HG03025 (cell line): ENCODE data around the gene DPY19L3.
"Not testable (repeated sequence)": the region's sequence is repeated elsewhere in the genome, so short reads cannot be mapped to it uniquely, and the experiment has no call there.

Experiments used
- ATAC-seq: cut with Tn5 transposase; IDR thresholded peaks from one replicate; pipeline ENCODE4 v1.9.1; 2021; ENCODE audit warnings: mild to moderate bottlenecking, moderate library complexity; ENCODE audit not compliant: unreplicated experiment, low FRiP score

DPY19L3 gene

DNA sequence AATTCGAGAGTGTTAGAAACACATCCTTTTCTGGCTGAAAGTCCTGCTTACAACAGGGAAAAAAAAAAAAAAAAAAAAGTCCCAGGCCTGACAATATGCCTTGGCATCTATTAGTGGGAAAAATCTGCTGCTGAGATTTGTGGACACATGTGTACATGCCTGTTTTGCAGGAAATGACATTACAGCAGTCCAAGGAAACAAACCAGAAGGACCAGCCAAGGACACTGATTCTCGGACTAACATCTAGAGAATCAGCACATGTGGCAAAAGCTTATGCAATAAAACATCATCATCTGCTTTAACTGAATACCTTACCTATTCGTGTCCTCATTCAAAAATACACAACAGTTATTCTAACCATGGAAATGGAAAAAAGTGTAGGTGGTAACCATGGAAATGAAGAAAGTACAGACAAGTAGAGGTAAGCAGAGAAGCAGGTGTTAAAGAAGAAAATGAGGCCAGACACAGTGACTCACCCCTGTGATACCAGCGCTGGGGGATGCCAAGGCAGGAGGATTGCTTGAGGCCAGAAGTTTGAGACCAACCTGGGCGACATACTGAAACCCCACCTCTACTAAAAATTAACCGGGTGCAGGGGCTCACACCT lies 9.4 kb upstream of the DPY19L3 start:
- ATAC-seq, result no peak

DNA sequence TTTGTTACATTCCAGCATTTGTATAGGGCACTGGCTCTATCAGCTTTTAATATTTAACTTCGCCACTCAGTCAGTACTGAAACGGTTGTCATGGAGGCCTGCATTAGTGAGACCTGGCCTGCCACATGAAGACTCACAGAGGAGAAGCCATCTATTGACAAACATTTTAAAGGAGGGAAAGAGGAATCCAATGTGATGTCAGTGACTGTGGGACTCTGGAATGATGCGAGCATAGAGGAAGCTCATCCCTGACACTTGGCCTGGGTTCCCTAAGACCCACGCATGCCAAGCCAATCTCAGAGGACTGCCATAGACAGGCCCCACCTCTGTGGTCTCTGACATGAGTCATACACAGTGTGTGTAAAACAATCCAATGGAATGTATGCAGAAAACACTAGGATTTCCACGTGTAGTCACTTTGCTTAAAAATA lies 7.9 kb upstream of the DPY19L3 start:
- no peak for ATAC-seq

DNA sequence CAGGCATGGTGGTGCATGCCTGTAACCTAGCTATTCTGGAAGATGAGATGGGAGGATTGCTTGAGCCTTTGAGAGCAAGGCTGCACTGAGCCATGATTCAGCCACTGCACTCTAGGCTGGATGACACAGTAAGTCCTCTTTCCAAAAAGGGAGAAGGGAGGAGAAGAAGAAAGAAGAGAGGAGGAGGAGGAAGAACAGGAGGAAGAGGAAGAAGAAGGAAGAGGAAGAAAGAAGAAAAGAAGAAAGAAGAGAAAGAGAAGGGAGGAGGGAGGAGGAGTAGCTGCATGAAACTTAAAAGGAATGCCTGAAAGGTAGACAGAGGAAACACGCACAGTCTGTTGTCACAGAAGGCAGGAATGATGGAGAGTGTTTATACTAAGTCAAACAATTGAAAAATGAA lies 3.6 kb upstream of the DPY19L3 start:
- ATAC-seq, result no peak

DNA sequence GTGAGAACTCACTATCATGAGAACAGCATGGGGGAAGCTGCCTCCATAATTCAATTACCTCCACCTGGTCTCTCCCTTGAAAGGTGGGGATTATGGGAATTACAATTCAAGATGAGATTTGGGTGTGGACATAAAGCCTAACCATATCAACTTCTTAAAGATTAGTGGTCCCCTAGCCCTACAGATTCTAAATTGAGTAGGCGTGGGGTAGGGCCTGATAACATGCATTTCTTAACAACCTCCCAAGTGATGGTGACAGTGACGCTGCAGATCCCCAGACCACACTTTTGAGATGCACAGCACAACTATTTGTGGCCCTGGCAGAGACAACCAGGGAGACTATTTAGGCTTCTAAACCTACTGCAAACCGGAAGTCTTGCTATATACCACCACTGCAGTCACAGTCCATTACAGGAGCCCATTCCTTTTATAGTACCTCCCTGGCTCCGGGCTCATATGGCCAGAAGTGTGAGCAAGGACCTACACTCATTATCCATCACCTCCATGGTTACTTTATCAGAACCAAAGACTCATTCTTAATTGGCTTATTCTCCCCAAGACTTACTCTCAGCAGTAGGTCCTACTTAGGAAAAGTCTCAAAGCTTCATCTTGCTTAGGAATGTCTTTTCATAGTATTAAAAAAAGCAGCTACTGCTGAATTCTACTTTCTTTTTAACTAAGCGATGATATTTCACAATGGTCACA lies 2.1 kb upstream of the DPY19L3 start:
- ATAC-seq, result no peak

DNA sequence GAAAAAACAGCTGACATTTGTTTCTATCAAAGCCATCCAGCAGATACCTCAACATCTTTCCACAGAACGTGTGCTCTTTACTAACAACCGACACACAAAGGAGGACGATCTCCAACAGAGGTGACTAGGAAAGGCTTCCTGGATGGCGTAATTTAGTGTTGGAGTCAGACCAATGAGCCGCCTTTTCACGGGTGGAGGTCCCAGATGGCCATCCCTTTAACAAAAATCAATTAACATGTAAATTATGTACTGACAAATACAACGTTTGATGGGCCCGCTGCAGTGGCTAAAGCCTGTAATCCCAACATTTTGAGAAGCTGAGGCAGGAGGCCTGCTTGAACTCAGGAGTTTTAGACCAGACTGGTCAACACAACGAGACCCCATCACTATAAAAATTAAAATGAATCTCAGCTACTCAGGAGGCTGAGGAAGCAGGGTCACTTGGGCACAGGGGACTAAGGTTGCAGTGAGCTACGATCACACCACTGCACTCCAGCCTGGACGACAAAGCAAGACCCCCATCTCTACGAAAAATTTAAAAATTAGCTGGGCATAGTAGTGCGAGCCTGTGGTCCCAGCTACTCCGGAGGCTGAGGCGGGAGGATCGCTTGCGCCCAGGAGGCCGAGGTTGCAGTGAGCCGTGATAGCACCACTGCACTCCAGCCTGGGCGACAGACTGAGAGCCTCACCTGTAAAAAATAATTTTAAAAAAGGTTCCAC lies 1.2 kb upstream of the DPY19L3 start:
- no peak for ATAC-seq

DNA sequence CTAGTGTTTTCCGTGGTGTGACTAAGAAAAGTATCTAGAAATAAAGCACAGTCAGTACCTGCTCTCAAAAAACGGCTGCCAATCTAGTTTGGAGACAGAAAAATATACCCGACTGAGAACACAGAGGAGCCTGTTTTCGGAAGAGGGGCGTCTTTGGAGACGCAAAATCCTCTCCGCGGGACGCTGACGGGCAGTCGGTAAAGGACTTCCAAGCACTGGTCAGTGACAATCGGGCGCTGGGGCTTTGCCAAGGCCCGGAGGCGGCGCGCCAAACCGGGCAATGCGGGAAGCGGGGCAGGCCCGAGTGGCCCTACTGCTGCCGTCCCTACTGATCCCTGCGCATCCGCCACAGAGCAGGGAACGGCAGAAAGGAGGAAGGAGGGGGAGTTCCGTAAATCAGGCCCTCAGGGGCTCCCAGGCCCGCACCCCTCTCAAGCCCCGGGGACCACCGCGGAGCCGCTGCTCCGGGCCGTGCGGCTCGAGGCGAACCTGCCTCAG lies 588 bp upstream of the DPY19L3 start:
- peak; percentile 18 for ATAC-seq

DNA sequence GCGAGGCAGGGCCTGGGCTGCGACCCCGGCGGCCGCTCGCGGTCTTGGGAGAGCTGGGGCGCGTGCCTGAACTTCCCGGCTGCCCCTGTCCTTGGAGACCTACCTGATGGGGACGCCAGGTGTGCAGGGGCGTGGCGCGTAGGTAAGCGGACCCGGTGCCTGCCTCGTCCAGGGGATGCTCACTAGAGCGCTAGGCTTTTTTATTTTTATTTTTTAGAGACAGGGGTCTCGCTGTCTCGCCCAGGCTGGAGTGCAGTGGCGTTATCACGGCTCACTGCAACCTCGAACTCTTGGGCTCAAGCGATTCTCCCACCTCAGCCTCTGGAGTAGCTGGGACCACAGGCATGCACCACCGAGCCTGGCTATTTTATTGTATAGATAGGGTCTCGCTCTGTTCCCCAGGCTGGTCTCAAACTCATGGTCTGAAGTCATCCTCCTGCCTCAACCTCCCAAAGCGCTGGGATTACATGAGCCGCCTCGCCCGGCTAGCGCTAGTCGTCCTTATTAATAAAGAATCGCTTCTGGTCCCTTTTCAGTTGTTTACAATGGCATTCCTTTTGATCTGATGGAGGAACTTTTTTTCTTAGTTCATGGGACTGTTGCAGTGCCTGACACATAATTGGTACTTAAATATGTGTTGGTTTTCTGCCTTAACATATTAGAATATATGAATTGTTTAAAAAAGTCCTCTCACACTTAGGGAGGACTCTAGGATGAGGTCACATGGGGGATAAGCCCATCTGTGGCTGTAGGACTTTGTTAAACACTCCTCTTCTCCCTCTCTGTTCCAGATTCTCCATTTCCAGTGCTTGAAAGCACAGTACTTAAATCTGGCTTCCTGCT lies 812 bp downstream of the DPY19L3 start:
- no peak for ATAC-seq

DNA sequence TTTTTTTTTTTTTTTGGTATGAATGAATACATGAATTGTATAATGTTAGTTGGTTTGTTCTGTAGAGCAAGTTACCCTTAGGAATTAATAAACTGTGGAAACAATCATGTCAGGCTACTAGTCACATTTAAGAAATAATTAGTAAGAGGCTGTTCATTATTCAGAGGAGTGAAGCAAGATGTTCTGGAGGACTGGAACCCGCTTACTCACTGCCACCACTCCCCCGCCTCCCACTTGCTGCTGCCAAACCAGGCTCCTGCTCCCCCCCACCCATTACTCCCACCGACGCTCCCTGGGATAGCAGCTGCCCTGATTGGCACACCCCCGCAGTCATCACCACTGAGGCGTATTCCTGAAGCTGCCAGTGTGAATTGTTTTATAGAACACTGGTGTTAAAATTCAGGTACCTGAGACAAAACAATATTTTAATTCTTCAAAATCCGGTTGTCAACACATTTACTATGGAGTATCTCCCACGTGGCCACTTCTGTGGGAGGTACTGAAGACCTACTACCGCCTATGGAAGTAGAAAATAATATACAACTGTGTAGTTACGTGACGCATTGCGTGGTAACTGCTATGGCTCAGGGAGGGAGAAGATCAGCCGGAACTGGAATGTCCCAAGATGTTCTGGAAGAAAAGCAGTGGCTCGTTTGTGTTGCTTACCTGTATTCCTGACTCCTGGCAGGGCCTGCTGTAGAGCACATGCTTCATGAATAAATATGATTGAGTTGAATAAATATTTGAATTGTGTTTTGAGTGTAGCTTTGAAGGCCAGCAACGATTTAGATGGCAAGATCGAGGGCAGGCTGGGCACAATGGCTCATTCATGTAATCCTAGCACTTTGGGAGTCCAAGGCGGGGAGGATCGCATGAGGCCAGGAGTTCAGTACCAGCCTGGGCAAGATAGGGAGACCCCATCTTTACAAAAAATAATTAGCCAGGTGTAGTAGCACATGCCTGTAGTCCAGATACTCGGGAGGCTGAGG lies 1.7 kb downstream of the DPY19L3 start:
- ATAC-seq, result no peak

DNA sequence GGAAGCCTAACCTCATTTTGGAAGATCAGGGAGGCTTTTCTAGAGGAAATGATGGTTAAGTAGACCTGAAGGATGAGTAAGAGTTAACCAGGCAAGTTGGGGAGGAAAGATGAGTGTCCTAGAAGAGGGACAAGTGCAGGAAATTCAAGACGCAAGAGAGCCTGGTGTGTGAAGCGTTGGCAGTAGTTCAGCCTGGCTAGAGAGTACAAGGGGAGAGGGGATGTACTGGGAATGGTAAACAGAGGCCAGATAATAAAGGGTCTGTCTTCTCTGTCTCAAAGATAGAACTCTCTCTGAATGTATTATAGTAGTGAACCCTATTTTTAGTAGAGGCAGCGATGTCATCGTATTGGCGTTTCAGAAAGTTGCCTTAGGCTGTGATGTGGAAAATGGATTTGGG lies 9.7 kb downstream of the DPY19L3 start:
- ATAC-seq, result no peak

DNA sequence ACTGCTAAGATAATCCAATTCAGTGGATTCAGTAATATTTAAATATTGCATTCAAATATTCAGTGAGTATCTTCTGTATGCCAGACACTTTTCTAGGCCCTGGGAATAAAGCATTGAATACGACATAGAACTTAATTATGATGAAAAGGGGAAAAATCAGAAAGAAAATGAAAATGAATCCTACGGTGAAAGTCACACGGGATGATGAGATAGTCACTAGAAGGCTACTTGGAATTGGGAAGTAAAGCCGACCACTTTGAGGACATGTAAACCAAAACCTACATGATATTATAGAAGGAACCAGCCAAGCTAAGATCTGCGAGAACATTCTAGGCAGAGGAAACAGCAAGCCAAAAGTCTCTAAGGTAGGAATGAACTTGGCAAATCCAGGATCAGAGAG lies 10.1 kb downstream of the DPY19L3 start:
- no peak for ATAC-seq

DNA sequence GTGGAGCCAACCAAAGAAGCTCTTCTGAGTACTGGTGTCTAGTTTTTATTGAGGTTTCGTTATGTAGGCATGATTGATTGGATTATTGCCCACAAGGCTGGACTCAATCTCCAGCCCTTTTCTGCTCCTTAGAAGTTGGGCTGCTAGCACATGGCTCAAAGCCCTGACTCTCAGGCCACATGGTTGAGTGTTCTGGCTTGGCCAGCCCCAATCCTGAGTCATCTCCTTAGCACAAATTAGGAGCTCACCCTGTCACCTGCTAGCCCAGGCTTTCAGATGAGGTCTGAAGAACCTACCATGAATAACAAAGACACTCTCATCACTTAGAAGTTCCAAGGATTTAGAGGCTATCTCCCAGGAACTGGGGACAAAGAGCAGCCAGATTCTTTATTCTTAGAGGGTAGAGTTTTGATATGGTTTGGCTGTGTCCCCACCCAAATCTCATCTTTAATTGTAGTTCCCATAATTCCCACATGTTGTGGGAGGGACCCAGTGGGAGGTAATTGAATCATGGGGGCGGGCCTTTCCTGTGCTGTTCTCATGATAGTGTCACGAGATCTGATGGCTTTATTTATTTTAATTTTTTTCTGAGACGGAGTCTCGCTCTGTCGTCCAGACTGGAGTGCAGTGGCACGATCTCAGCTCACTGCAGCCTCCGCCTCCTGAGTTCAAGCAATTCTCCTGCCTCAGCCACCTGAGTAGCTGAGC lies 11.3 kb downstream of the DPY19L3 start:
- ATAC-seq, result no peak

DNA sequence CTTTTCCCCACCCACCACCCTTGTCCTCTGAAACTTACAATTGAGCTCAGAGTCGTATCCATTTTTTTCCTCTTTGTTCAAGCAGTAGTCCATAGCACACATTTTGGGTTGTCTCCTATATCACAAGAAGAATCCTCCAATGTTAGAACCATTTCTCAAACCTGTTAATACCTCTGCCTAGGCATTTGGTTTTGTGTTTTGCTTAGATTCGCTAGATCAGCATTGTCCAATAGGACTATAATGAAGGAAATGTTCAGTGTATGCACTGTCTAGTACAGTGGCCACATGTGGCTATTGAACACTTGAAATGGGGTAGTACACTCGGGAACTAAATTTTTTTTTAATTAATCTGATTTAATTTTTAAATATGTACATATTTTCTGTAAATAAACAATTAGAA lies 12.6 kb downstream of the DPY19L3 start:
- ATAC-seq, result no peak

DNA sequence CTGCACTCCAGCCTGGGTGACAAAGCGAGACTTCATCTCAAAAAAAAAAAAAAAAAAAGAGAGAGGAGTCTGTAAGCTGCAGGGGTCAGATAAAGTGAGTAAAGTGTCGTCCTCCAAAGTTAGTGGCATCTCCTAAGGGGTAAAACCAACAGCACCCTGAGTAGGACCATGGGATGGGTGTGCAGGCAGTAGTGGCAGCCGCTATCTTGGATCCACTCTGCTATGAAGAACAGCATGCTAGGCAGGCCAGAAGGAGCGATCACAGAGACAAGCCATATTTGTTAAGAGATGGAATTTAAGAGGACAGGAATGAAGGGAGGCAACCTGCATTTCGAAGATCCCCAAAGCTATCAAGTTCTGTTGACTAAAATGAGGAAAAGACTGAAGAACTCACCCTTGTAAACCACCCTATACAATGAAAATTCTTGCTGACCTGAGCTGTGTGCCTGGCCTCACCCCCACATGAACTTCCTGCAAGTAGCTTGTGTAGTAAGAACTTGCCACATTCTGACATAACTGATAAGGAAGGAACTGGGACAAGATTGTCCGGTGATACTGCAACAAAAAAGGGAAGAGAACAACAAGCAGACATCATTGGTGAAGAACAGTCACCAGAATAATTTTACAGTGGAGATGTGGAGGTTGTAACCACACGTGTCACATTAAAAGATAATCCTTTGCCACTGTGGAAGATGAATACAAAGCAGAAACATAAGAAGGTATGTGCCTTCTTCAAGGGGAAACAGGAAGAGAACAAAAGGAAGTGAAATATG lies 16.2 kb downstream of the DPY19L3 start:
- no peak for ATAC-seq

DNA sequence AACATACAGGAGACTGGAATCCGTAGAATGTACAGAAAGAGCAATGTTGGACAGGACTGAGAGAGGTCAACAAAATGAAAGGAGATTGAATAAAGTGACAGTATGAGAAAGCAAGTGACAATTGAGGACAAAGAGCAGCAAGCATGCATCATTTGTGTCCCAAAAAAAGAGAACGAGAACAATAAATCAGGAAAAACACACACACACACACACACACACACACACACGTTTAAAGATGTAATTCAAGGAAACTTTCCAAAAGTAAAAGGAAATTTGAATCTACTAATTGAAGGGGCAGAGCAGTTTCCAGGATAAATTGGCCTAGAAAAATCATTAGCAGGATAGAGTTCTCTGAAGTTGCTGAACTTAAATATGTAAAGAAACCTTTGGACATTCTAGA lies 16.9 kb downstream of the DPY19L3 start:
- no peak for ATAC-seq

DNA sequence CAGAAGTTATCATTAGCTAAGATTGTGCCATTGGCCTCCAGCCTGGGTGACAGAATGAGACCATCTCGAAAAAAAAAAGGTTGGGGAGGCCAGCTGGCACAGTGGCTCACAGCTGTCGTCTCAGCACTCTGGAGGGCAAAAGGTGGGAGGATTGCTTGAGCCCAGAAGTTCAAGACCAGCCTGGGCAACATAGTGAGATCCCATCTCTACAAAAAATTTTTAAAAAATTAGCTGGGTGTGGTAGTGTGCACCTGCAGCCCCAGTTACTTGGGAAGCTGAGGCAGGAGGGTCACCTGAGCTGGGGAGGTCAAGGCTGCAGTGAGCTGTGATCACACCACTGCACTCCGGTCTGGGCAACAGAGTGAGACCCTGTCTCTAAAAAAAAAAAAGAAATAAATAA lies 18.4 kb downstream of the DPY19L3 start:
- ATAC-seq, result not testable (repeated sequence)

DNA sequence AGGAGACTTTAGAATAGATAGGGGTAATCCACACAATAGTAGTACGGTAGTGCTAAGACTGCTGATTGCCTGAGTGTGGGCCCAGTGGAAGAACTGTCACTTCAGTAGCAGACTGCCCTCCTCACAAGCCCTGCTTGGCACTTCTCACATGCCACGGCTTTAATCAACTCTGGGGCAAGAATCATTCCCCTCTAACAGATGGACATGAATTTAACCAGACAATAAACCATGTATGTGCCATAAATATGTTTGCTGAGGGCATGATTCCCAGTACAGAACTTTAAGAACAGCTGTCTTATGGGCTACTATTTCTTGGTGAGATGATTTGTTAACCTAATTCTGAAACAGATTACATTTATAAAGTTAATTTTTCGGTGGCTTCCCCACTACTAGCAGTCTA lies 22.0 kb downstream of the DPY19L3 start:
- ATAC-seq, result no peak

DNA sequence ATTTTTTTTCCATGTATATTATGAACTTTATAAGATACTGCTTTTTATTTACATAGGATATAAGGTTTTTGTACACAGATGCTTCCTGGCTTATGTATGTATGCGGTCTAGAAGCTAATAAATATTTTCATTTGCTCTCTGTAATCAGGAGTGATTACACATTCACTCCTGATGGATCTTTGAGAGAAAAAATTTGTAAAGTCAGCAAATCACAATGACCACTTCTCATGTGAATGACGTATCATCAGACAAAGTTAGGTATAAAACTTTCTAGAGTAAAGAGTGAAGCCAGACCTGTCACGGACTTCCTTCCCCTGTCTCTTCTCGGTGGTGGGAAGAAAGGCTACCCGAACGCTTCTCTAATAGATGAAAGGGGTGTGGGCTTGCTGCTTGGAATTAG lies 31.1 kb downstream of the DPY19L3 start:
- no peak for ATAC-seq

DNA sequence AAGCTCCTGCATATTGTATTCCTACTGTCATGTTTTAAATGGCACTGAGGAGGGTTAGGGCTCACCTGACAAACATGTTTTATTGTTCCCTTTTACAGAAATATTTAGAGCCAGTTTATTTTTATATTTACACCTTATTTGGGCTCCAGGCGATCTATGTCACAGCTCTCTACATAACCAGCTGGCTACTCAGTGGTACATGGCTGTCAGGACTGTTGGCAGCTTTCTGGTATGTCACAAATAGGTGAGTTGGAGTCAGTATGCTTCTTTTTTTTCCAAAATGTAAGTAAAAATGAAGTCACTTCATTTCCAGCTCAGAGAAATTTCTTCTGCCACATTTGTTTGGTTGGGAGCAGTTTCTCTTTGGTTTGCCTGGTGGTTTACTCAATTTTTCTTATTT lies 31.5 kb downstream of the DPY19L3 start:
- ATAC-seq, result no peak
